SK-N-SH (cell line): ENCODE measurements around the gene C17orf113. TPM values are rescaled to one million over a fixed set of nuclear protein-coding genes. Genes with fewer than 3 reads are reported as not detected.

ENCODE experiments used
- CTCF ChIA-PET: fragments of 300-600, 350-600 bp; formaldehyde crosslinking; extraction: SDS; loops from one replicate; lab custom pipeline; 2021; lab: Yijun Ruan, JAX
- POLR2A ChIA-PET: fragments of 350-600 bp; sonication (Branson Sonifier 250); formaldehyde crosslinking; extraction: SDS; loops from one replicate; lab custom pipeline; 2020; ENCODE audit warnings: antibody characterized with exemption, inconsistent platforms; lab: Yijun Ruan, JAX
- DNase-seq: peaks from one replicate; pipeline ENCODE4 v3.0.0; 2012
- H2AFZ ChIP-seq: fragments of 200-600 bp; sonication (generic); 2 replicates; pipeline ENCODE4 v1.8.1; 2016; ENCODE audit warnings: antibody characterized with exemption, mild to moderate bottlenecking, low read depth
- H3F3A ChIP-seq: fragments of 200-600 bp; sonication (generic); replicated peaks from 2 replicates; pipeline ENCODE3; 2016; ENCODE audit warnings: antibody characterized with exemption, mild to moderate bottlenecking; ENCODE audit not compliant: insufficient read depth
- H3K27ac ChIP-seq, 2 experiments: fragments of 200-500 bp in 1 of 2; fragments of 200-600 bp in 1 of 2; sonication (Bioruptor generic) in 1 of 2; sonication (generic), shearing (Covaris generic) in 1 of 2; 2 replicates each; pipeline versions ENCODE4 v1.5.1 to v1.6.1; 2014 to 2016; ENCODE audit warnings: low read depth in 2 of 2, inconsistent platforms in 1 of 2, low read length in 1 of 2, mild to moderate bottlenecking in 1 of 2, mixed read lengths in 1 of 2
- H3K27me3 ChIP-seq: fragments of 200-600 bp; sonication (generic), shearing (Covaris generic); 2 replicates; pipeline ENCODE4 v1.6.1; 2016; ENCODE audit warnings: mixed run types; ENCODE audit not compliant: insufficient read depth
- H3K36me3 ChIP-seq, 2 experiments: fragments of 200-500 bp in 1 of 2; fragments of 200-600 bp in 1 of 2; sonication (Bioruptor generic) in 1 of 2; sonication (generic) in 1 of 2; replicated peaks in 1 of 2; 2 replicates each; pipeline versions ENCODE3 to v1.5.1; 2014 to 2016; ENCODE audit warnings: low read length in 1 of 2, mild to moderate bottlenecking in 1 of 2; ENCODE audit not compliant: insufficient read depth in 2 of 2, control insufficient read depth in 1 of 2
- H3K4me1 ChIP-seq, 2 experiments: fragments of 200-500 bp in 1 of 2; fragments of 200-600 bp in 1 of 2; sonication (Bioruptor generic) in 1 of 2; sonication (generic), shearing (Covaris generic) in 1 of 2; 2 replicates each; pipeline versions ENCODE4 v1.5.1 to v1.6.1; 2014 to 2016; ENCODE audit warnings: low read depth in 1 of 2, low read length in 1 of 2, mixed run types in 1 of 2; ENCODE audit not compliant: insufficient read depth in 2 of 2, control insufficient read depth in 1 of 2
- H3K4me2 ChIP-seq: fragments of 200-600 bp; sonication (generic), shearing (Covaris generic); 2 replicates; pipeline ENCODE4 v1.6.1; 2017; ENCODE audit warnings: mixed run types
- H3K4me3 ChIP-seq, 2 experiments: fragments of 200-500 bp in 1 of 2; fragments of 200-600 bp in 1 of 2; sonication (Bioruptor generic) in 1 of 2; sonication (generic), shearing (Covaris generic) in 1 of 2; 2 replicates each; pipeline versions ENCODE4 v1.5.1 to v1.8.1; 2014 to 2016; ENCODE audit warnings: low read depth in 2 of 2, inconsistent platforms in 1 of 2, low read length in 1 of 2, mild to moderate bottlenecking in 1 of 2, mixed read lengths in 1 of 2, moderate library complexity in 1 of 2
- H3K79me2 ChIP-seq: fragments of 200-600 bp; sonication (generic); 2 replicates; pipeline ENCODE4 v1.8.1; 2017; ENCODE audit warnings: mild to moderate bottlenecking; ENCODE audit not compliant: insufficient read depth
- H3K9ac ChIP-seq: fragments of 200-600 bp; sonication (generic); 2 replicates; pipeline ENCODE4 v1.6.1; 2017; ENCODE audit warnings: mixed run types
- H3K9me2 ChIP-seq: fragments of 200-600 bp; sonication (generic); 2 replicates; pipeline ENCODE4 v1.6.1; 2017; ENCODE audit warnings: mixed run types
- H3K9me3 ChIP-seq: fragments of 200-600 bp; sonication (generic); 2 replicates; pipeline ENCODE4 v1.6.1; 2017; ENCODE audit warnings: mixed run types, mild to moderate bottlenecking, moderate library complexity
- H4K20me1 ChIP-seq: fragments of 200-600 bp; sonication (generic); 2 replicates; pipeline ENCODE4 v1.6.1; 2017; ENCODE audit warnings: mild to moderate bottlenecking, mixed run types; ENCODE audit not compliant: insufficient read depth
- CTCF ChIP-seq: fragments of 200-600 bp; sonication (generic); IDR thresholded peaks from 2 replicates; pipeline ENCODE4 v1.6.1; 2017; ENCODE audit warnings: antibody characterized with exemption, mild to moderate bottlenecking, moderate library complexity
- EZH2phosphoT487 ChIP-seq: fragments of 200-600 bp; sonication (generic); IDR thresholded peaks from 2 replicates; pipeline ENCODE4 v1.6.1; 2017; ENCODE audit warnings: low read depth, mixed run types, mild to moderate bottlenecking, antibody characterized with exemption, moderate library complexity, borderline replicate concordance
- FOSL2 ChIP-seq: IDR thresholded peaks from 2 replicates; pipeline ENCODE4 v1.4.0; 2012; ENCODE audit warnings: low read depth, mild to moderate bottlenecking, moderate library complexity, borderline replicate concordance
- FOXM1 ChIP-seq: IDR thresholded peaks from 2 replicates; pipeline ENCODE4 v1.4.0; 2012; ENCODE audit warnings: low read depth, mild to moderate bottlenecking
- GABPA ChIP-seq: IDR thresholded peaks from 2 replicates; pipeline ENCODE4 v1.4.0; 2012; ENCODE audit warnings: low read depth, mild to moderate bottlenecking
- JUND ChIP-seq: IDR thresholded peaks from 2 replicates; pipeline ENCODE4 v1.4.0; 2012
- MXI1 ChIP-seq: IDR thresholded peaks from 2 replicates; pipeline ENCODE4 v1.6.1; 2012; ENCODE audit warnings: mild to moderate bottlenecking, low read depth, low read length, improper control_type of control experiment
- NFIC ChIP-seq: IDR thresholded peaks from 2 replicates; pipeline ENCODE4 v1.4.0; 2012; ENCODE audit warnings: borderline replicate concordance
- PBX3 ChIP-seq: IDR thresholded peaks from 2 replicates; pipeline ENCODE4; 2012
- RAD21 ChIP-seq: IDR thresholded peaks from 2 replicates; pipeline ENCODE4 v1.6.1; 2012; ENCODE audit warnings: mild to moderate bottlenecking, low read length
- REST ChIP-seq: IDR thresholded peaks from 2 replicates; pipeline ENCODE4 v1.6.1; 2012; ENCODE audit warnings: mild to moderate bottlenecking, low read depth, low read length, moderate library complexity
- RFX5 ChIP-seq: IDR thresholded peaks from 2 replicates; pipeline ENCODE4 v1.6.1; 2012; ENCODE audit warnings: mild to moderate bottlenecking, improper control_type of control experiment, low read length
- RXRA ChIP-seq: IDR thresholded peaks from 2 replicates; pipeline ENCODE4 v1.4.0; 2012; ENCODE audit warnings: low read depth, mild to moderate bottlenecking, borderline replicate concordance
- SMC3 ChIP-seq: IDR thresholded peaks from 2 replicates; pipeline ENCODE4 v1.6.1; 2012; ENCODE audit warnings: low read depth, low read length, improper control_type of control experiment
- YY1 ChIP-seq: IDR thresholded peaks from 2 replicates; pipeline ENCODE4 v1.4.0; 2012; ENCODE audit warnings: low read depth, mild to moderate bottlenecking
- WGBS: methylation state at CpG from one replicate; pipeline ENCODE4 v1.1.6; 2017; ENCODE audit warnings: low lambda C conversion rate; 5-methylcytosine and 5-hydroxymethylcytosine counted together
- polyA plus RNA-seq, 3 experiments: library from polyadenylated mRNA; depleted of rRNA; stranded (reverse); fragments of >200 nt; gene quantifications; 2 replicates each; pipeline ENCODE4 v1.2.3, GENCODE V29; 2012
- TF ChIP-seq, protein P1 (sequence below): IDR thresholded peaks from 2 replicates; pipeline ENCODE4 v1.4.0; 2012; ENCODE audit warnings: low read depth
- TF ChIP-seq, protein P2 (sequence below): IDR thresholded peaks from 2 replicates; pipeline ENCODE4 v1.4.0; 2012; ENCODE audit warnings: low read depth, borderline replicate concordance

C17orf113 gene
- polyA plus RNA-seq, 1 of the 3 experiments (the other 2 are of a cell fraction): 0.44 TPM

- no peak for TF ChIP-seq CTCF
- TF ChIP-seq RXRA: no peak
- no peak for TF ChIP-seq RFX5
- TF ChIP-seq GABPA: no peak
- TF ChIP-seq MXI1: no peak
- TF ChIP-seq, protein P1, sequence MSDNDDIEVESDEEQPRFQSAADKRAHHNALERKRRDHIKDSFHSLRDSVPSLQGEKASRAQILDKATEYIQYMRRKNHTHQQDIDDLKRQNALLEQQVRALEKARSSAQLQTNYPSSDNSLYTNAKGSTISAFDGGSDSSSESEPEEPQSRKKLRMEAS: no peak
Measured at GRCh38 chr17:42087042-42087701, 36.8 kb upstream of the C17orf113 start (continued).

DNA sequence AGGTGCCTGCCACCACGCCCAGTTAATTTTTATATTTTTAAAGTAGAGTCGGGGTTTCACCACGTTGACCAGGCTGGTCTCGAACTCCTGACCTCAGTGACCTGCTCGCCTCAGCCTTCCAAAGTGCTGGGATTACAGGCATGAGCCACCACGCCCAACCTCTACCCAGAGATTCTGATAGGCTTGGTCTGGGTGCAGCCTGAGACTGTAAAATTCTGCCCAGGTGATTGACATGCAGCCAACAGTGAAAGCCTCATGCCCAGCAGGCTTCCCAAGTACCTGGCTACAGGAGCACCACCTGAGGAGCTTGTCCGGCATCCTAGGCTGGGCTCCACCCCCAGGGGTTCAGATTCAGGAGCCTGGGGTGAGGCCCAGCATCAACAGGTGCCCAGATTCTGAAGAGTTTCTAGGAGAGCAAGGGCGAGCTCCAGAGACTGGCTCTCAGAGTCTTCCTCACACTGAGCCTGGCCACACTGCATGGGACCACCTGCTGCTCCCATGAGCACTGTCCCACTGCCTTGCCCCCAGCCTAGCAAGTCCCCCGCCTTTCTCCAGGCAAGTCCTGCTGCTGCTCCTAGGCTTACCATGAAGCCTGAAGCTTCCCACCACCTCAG lies 31.2 kb upstream of the C17orf113 start:
- no peak overlapping the region for H3K4me2 ChIP-seq
- no peak overlapping the region for H3K4me3 ChIP-seq
- no peaks in the 10 kb centered on the region for H3K36me3 ChIP-seq
- no peaks in the 10 kb centered on the region for H3K79me2 ChIP-seq
- no peaks in the 10 kb centered on the region for H3K9me2 ChIP-seq
- DNase-seq: no peak
- H2AFZ ChIP-seq: no peak overlapping the region
- H4K20me1 ChIP-seq: no peaks in the 10 kb centered on the region
- H3K9ac ChIP-seq: no peak overlapping the region
- H3K4me1 ChIP-seq: no peaks in the 10 kb centered on the region
- H3K27me3 ChIP-seq: no peaks in the 10 kb centered on the region
- CTCF ChIA-PET: interaction anchor here (1.3 to 3.1 kb wide), 5 partner anchors 10 to 37 kb away, joined by 3 to 15 read pairs (median 7); no protein-coding TSS in a partner anchor
- H3K9me3 ChIP-seq: no peaks in the 10 kb centered on the region
- 66% methylated on average over 7 of the region's 9 CpGs for WGBS
- no peaks in the 10 kb centered on the region for H3F3A ChIP-seq
- POLR2A ChIA-PET: no interaction called here
- H3K27ac ChIP-seq: no peak overlapping the region
- TF ChIP-seq RAD21 (no peak), JUND (no peak), FOXM1 (no peak), EZH2phosphoT487 (no peak), RFX5 (no peak), RXRA (no peak), NFIC (no peak), SMC3 (no peak), GABPA (no peak), REST (no peak), PBX3 (no peak), FOSL2 (no peak), YY1 (no peak), CTCF (no peak)
- TF ChIP-seq, protein P2, sequence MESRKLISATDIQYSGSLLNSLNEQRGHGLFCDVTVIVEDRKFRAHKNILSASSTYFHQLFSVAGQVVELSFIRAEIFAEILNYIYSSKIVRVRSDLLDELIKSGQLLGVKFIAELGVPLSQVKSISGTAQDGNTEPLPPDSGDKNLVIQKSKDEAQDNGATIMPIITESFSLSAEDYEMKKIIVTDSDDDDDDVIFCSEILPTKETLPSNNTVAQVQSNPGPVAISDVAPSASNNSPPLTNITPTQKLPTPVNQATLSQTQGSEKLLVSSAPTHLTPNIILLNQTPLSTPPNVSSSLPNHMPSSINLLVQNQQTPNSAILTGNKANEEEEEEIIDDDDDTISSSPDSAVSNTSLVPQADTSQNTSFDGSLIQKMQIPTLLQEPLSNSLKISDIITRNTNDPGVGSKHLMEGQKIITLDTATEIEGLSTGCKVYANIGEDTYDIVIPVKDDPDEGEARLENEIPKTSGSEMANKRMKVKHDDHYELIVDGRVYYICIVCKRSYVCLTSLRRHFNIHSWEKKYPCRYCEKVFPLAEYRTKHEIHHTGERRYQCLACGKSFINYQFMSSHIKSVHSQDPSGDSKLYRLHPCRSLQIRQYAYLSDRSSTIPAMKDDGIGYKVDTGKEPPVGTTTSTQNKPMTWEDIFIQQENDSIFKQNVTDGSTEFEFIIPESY: no peak
